Activated T-helper 1 cell treated with anti-CD3 and anti-CD28 coated beads, Interleukin-2, amount 50 U/mL, for 16 hours (primary cell): ENCODE measurements around the gene KRIT1.
"Not testable (repeated sequence)": the region's sequence is repeated elsewhere in the genome, so short reads cannot be mapped to it uniquely, and the experiment has no call there.

ENCODE experiments used
- DNase-seq, 2 donors: peaks; one replicate each; pipeline ENCODE4 v3.0.0-alpha.2; 2020; ENCODE audit warnings: low read depth in 1 of 2, low spot score in 1 of 2

Gene KRIT1

GRCh38 chr7:92250603-92251002 is 4.9 kb upstream of the KRIT1 start:
- no peak for DNase-seq

GRCh38 chr7:92246360-92247101 is 817 bp upstream of the KRIT1 start:
- no peak for DNase-seq

- DNase-seq = no peak
Measured at GRCh38 chr7:92244808-92245486, 767 bp downstream of the KRIT1 start.

GRCh38 chr7:92242972-92243371 is 2.7 kb downstream of the KRIT1 start:
- DNase-seq = no peak

- DNase-seq = no peak
Measured at GRCh38 chr7:92230547-92230946, 15.2 kb downstream of the KRIT1 start.

- no peak for DNase-seq
Measured at GRCh38 chr7:92228742-92229141, 17.0 kb downstream of the KRIT1 start.

- DNase-seq = no peak
Measured at GRCh38 chr7:92228100-92228499, 17.6 kb downstream of the KRIT1 start.

GRCh38 chr7:92226981-92227380 is 18.7 kb downstream of the KRIT1 start:
- DNase-seq = no peak

- DNase-seq = no peak
Measured at GRCh38 chr7:92221766-92222165, 23.9 kb downstream of the KRIT1 start.

- DNase-seq = no peak
Measured at GRCh38 chr7:92206672-92207071, 39.0 kb downstream of the KRIT1 start.

GRCh38 chr7:92205987-92206386 is 39.7 kb downstream of the KRIT1 start:
- no peak for DNase-seq

GRCh38 chr7:92200791-92201190 is 44.9 kb downstream of the KRIT1 start:
- DNase-seq = no peak

GRCh38 chr7:92192326-92192725 is 53.4 kb downstream of the KRIT1 start:
- DNase-seq = no peak

GRCh38 chr7:92189246-92189645 is 56.5 kb downstream of the KRIT1 start:
- not testable (repeated sequence) for DNase-seq

GRCh38 chr7:92184294-92184693 is 61.4 kb downstream of the KRIT1 start:
- not testable (repeated sequence) for DNase-seq

- DNase-seq = peak; percentile 83 to 85
Measured at GRCh38 chr7:92178928-92179924, 66.5 kb downstream of the KRIT1 start, which contains the start of gene LRRD1. Gene LRRD1 (minus strand): TSS chr7:92179142. CDS start chr7:92165202, 13,940 bp downstream.

GRCh38 chr7:92177362-92177761 is 68.4 kb downstream of the KRIT1 start:
- no peak for DNase-seq

- not testable (repeated sequence) for DNase-seq
Measured at GRCh38 chr7:92169529-92169928, 76.2 kb downstream of the KRIT1 start.

GRCh38 chr7:92161271-92161670 is 84.4 kb downstream of the KRIT1 start:
- DNase-seq = no peak

GRCh38 chr7:92158660-92159575 is 86.8 kb downstream of the KRIT1 start:
- DNase-seq = no peak
